HG03460 (cell line): ENCODE measurements around the gene CD300H.
"Not testable (repeated sequence)": the region's sequence is repeated elsewhere in the genome, so short reads cannot be mapped to it uniquely, and the experiment has no call there.

Experiments used
- ATAC-seq: cut with Tn5 transposase; IDR thresholded peaks from one replicate; pipeline ENCODE4 v1.9.1; 2021; ENCODE audit not compliant: unreplicated experiment

CD300H gene

GRCh38 chr17:74528491-74529199 lies 38.7 kb downstream of the CD300H start:
- ATAC-seq: peak; percentile 75

DNA sequence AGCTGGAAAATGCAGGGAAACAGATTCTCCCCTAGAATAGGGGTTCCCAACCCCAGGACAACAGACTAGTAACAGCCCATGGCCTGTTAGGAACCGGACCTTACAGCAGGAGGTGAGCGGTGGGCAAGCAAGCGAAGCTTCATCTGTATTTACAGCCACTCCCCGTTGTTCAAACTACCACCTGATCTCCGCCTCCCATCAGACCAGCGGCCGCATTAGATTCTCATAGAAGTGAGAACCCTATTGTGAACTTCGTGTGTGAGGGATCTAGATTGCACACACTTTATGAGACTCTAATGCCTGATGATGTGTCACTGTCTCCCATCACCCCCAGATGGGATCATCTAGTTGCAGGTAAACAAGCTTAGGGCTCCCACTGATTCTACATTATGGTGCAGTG lies 39.6 kb downstream of the CD300H start:
- no peak for ATAC-seq

DNA sequence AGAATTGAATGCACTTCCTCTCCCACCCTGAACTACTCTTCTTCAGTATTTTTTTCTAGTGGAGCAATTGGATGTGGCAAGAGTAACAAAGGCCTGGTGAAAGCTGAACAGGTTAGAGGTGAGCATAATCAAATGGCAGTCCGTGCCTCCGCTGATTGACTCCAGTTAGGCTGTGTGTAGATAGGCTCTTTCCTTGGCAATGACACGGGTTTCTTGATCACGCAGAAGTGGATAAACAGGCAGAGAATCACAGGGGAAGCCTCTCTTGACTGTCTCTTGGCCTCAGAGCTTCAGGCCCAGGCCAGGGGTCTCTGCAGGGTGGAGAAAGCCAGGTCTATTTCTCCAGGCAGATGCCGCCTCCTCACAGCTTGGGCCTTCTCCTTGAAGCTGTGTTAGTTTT lies 40.2 kb downstream of the CD300H start:
- ATAC-seq: no peak

DNA sequence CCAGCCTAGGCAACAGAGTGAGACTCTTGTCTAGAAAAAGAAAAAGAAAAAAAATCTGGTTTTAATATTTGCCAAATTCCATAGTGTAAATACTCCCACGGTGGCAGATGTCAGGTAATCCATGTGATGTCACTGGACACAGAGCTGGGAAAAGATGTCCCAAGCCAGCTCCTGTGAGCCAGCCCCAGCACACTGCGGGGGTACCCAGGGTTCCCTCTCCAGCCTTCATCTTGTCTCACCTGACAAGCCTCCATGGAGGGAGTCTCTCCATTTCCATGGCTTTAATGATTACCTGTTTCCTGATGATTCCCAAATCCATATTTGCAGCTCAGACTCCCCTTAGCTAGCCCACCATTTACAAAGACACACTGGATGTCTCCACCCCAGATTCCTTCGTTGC lies 40.6 kb downstream of the CD300H start:
- ATAC-seq: no peak

GRCh38 chr17:74525781-74526288 lies 41.5 kb downstream of the CD300H start:
- no peak for ATAC-seq

GRCh38 chr17:74525465-74525725 lies 41.9 kb downstream of the CD300H start:
- ATAC-seq: no peak

GRCh38 chr17:74524653-74525464 lies 42.5 kb downstream of the CD300H start:
- ATAC-seq: no peak

- no peak for ATAC-seq
Observed at GRCh38 chr17:74523308-74523707, 44.0 kb downstream of the CD300H start.

DNA sequence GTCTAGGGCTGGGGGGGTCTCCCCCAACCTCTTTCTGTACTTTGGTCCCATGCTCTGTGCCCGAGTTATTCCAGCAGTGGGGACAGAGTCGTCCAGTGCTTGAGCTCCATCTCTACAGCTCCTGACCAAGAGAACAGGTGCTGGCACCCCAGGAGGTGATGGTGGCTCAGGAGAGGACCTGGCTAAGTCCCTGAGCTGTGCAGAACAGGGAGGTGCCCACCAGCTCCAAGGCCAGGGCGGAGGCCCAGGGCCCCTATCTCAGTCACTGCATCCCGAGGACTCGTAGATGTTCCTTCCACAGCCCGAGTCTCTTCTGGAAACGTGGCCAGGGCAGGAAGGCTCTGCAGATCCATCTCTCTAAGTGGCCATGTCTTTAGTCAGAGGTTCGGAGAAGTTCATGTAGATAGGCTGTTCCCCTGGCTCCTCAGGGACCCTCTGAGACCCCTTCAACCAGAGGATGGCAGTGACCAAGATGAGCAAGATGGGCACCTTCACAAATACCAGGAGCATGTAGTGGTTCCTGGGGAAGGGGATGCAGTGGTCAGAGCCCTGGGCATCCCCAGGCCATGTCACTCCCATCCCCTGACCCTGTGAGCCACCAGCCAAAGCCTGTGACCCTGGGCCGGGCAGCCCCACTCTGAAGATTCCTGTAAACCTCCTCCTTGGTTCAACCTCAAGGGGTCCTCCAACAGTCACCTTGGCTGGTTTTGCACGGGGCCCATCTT lies 44.8 kb downstream of the CD300H start:
- no peak for ATAC-seq

DNA sequence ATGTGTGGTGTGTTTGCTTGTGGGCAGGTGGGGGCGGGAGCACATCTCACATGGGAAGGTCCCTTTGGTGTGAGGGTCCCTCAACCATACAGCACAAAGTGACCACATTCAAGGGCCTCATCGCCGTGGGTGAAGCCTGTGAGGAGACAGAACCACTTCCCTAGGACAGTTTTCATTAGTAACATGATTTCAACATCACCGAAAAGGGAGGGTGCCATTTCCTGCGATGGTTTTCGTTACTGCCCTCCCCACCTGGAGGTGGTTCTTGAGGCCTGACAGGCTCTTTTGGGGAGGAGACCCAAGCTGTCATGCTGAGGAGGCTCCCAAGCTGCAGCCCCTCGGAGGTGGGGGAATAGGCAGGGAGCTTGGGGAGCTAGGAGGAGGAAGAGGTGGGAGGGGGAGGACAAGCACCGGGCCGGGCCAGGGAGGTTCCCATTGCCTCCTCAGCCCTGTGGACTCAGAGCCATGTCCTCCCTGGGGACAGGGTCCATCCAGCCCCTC lies 45.6 kb downstream of the CD300H start:
- no peak for ATAC-seq

- no peak for ATAC-seq
Observed at GRCh38 chr17:74520790-74521480, 46.4 kb downstream of the CD300H start.

- ATAC-seq: no peak
Observed at GRCh38 chr17:74520016-74520434, 47.3 kb downstream of the CD300H start.

GRCh38 chr17:74518413-74518981 lies 48.8 kb downstream of the CD300H start:
- not testable (repeated sequence) for ATAC-seq

DNA sequence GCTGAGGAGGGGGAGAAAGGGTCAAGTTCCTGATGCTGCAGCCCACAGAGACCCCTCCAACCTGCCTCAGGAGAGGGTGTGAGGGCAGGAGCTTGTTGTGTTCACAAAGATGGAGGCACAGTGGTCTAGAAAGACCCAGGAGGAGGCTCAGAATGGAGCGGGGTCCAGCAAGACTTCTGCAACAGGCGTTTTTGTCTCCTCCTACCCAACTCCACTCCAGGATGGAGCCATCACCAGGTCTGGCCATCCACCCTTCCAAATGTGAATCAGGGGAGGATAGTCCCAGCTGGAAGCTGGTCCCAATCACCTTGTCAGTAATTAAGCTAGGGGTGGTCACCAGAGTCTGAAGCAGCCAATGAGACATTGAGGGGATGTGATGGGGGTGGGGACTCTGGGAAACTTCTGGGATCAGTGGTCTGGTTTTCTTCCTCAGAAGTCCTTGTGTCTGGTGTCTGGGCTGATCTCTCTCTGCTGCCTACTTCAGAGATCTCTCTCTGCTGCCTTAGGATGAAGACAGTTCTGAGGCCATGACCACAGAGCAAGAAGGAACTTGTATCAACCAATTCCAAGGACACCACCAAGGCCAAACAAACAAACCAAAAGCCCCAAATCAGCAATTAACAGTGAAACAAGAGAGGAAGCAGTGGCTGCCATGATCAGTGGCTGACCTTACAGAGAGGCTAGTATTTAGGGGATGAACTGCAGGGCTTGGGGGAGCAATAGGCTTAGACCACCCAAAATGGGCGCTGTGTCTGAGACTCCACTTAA lies 50.6 kb downstream of the CD300H start:
- no peak for ATAC-seq

GRCh38 chr17:74515941-74516340 lies 51.4 kb downstream of the CD300H start:
- ATAC-seq: no peak

DNA sequence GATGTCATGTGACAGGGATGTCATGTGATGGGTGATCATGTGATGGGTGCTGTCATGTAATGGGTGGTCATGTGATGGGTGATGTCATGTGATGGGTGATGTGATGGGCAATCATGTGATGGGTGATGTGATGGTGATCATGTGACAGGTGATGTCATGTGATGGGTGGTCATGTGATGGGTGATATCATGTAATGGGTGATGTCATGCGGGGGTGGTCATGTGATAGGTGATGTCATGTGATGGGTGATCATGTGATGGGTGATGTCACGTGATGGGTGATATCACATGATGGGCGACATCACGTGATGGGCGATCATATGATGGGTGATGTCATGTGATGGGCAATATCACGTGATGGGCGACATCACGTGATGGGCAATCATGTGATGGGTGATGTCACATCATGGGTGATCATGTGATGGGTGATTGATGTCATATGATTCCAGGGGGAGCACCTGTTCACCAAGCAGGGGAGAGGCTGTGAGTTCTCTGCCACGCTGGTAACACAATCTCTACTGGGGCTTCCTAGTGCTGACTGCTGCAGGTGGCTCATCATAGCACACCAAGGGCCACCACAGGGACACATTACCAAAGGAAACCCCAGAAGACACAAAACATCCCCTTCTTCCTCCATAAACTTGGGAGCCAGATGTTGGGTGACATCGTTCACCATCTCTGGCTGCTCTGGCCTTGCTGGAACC lies 52.5 kb downstream of the CD300H start:
- ATAC-seq: no peak

DNA sequence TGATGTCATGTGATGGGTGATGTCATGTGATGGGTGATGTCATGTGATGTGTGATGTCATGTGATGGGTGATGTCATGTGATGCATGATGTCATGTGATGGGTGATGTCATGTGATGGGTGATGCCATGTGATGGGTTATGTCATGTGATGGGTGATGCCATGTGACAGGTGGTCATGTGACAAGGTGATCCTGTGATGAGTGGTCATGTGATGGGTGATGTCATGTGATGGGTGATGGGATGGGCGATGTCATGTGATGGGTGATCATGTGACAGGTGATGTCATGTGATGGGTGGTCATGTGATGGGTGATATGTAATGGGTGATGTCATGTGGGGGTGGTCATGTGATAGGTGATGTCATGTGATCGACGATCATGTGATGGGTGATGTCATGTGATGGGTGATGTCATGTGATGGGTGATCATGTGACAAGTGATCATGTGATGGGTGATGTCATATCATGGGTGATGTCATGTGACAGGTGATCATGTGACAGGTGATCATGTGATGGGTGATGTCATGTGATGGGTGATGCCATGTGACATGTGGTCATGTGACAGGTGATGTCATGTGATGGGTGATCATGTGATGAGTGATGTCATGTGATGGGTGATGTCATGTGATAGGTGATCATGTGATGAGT lies 53.2 kb downstream of the CD300H start:
- ATAC-seq: no peak

GRCh38 chr17:74512624-74513091 lies 54.7 kb downstream of the CD300H start:
- peak; percentile 65 for ATAC-seq

- no peak for ATAC-seq
Observed at GRCh38 chr17:74512036-74512435, 55.3 kb downstream of the CD300H start.
